HL-60/S4 (cell line): Measurements from ENCODE around the gene RAPH1.
"Not testable (repeated sequence)": the region's sequence is repeated elsewhere in the genome, so short reads cannot be mapped to it uniquely, and the experiment has no call there.

Experiments
- in situ Hi-C: fragments of 300-500 bp; cut with MboI; formaldehyde crosslinking; loops from 2 replicates; pipeline ENCODE4 v1.14.3; 2022; ENCODE audit warnings: low sequenced_read_pairs

Gene RAPH1

DNA sequence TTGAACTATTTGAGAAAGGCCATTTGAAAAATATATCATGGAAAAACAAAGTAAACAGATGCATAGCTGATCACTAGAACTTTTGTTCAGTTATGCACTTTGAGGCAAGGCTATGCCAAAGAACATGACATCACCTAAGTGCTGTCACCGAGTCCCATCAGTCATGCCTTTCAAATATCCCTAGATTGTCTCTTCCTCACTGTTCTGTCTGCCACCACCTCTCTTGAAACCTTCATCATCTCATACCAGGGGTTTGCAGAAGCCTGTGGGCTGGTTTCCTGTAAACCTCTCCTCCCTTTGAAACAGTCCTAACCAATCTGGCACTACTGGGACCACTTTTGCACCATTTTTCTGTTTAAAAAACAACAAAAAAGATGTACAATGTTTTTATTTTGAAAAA, 12.3 kb upstream of the RAPH1 start:
- in situ Hi-C loops = no loop called here

DNA sequence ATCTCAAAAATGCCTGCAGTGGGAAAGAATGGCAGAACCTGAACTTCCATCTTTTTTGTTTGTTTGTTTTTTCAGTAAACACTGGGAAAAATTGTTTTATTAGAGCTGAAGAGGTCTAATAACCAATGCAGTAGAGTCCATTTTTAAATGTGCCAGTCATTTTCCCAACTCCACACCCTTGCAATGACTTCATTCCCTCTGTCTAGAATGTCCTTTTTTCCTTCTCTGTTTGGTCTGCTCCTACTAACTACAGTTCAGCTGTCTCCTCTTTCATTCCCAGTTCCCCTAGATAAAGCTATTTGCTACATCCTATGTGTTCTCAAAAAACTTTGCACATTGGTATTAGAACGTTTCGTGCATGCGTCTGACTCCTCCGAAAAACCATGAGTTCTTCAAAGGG, 9.3 kb upstream of the RAPH1 start:
- in situ Hi-C loops = no loop called here

DNA sequence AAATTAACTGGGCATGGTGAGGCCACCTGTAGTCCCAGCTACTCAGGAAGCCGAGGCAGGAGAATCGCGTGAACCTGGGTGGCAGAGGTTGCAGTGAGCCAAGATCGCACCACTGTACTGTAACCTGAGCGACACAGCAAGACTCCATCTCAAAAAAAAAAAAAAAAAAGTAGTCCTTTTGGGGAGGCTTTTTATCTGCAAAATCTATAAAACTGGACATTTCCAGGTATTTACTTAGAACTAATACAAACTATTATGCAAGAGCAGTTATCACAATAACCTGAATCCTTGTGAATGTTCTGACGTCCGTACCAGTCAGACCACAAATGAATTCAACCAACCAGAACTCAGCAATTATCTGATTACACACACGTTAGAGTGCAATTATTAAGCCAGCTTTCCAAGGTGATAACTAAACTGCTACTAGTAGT, 8.8 kb upstream of the RAPH1 start:
- in situ Hi-C loops = no loop called here

DNA sequence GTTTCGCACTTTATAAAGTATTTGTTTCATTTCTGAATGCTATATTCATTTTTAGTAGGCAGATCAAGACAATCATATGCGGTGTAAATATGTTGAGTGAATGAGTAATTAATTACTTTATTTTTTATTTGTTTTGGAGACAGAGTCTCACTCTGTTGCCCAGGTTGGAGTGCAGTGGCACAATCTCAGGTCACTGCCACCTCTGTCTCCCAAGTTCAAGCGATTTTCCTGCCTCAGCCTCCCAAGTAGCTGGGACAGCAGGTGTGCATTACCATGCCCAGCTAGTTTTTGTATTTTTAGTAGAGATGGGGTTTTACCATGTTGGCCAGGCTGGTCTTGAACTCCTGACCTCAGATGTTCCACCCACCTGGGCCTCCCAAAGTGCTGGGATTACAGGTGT, 5.5 kb upstream of the RAPH1 start:
- in situ Hi-C loops = not testable (repeated sequence)

DNA sequence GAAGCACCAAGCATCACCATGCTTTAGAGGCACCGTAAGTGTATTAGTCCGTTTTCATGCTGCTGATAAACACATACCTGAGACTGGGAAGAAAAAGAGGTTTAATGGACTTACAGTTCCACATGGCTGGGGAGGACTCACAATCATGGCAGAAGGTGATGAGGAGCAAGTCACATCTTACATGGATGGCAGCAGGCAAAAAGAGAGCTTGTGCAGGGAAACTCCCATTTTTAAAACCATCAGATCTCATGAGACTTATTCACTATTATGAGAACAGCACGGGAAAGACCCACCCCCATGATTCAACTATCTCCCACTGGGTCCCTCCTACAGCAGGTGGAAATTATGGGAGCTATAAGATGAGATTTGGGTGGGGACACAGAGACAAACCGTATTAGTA, 3.1 kb upstream of the RAPH1 start:
- in situ Hi-C loops = not testable (repeated sequence)

DNA sequence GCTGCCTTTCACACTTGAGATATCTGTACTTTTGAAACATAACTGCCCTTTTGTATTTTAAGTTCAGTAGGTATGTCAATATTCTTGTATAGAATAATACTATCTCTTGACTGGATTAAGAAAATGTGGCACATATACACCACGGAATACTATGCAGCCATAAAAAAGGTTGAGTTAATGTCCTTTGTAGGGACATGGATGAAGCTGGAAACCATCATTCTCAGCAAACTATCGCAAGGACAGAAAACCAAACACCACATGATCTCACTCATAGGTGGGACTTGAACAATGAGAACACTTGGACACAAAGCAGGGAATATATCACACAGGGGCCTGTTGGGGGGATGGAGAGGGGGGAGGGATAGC, 1.5 kb upstream of the RAPH1 start:
- in situ Hi-C loops = not testable (repeated sequence)

DNA sequence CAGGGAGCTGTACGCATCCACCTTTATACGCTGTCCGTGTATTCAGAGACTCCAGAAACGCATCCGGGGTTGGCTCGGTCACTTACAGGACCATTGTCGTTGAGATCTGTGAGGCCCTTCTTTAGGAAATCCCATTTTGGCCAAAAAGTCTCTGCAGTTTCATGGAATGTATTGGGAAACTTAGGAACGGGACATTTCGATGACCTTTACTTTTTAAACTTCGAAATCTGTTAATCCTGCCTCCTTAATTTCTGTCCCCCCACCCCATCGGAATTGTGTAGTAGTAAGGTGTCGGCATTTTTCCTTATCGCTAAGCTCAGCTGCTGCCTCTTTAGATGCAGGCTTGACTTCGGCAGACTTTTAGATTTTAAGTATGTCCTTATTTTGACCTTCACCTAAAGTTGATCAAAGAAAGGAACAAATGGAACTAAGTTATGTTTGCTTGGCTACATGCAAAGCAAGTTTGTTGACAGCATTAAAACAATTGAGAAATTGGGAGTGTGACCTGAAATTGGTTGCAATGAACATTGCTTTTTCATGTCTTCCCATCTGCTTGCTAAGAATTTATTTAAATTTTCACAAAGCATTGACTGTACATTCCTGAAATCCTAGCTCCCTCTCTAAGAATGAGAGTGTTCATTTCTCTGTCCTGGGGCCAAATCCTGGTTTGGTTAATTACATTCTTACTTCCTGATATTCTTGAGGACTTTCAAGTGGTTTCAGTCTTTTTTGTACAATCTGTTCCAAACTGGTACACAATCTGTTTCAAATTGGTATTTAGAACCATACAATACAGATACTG, 884 bp upstream of the RAPH1 start:
- in situ Hi-C loops = no loop called here

DNA sequence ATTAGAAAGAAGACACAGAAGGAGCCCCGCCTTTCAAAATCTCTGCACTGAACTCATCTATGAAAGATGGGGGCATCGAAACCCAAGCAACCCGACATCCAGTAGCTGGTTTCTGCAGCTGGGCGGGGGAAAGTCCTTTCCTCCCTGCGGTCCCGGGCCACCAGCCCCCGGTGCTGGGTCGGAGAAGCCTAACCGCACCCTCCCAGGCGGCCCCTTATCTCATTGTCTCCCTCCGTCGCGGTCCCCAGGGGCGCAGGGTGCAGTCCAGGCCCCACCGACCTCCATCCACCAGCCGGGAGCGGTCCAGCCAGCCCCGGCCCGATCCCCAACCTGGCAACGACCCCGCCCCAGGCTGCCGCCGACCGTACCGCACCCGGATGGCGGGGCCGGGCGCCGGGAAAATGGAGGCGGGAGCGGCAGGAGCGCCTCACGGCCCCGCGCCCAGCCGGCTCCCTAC, 452 bp downstream of the RAPH1 start:
- in situ Hi-C loops = no loop called here

DNA sequence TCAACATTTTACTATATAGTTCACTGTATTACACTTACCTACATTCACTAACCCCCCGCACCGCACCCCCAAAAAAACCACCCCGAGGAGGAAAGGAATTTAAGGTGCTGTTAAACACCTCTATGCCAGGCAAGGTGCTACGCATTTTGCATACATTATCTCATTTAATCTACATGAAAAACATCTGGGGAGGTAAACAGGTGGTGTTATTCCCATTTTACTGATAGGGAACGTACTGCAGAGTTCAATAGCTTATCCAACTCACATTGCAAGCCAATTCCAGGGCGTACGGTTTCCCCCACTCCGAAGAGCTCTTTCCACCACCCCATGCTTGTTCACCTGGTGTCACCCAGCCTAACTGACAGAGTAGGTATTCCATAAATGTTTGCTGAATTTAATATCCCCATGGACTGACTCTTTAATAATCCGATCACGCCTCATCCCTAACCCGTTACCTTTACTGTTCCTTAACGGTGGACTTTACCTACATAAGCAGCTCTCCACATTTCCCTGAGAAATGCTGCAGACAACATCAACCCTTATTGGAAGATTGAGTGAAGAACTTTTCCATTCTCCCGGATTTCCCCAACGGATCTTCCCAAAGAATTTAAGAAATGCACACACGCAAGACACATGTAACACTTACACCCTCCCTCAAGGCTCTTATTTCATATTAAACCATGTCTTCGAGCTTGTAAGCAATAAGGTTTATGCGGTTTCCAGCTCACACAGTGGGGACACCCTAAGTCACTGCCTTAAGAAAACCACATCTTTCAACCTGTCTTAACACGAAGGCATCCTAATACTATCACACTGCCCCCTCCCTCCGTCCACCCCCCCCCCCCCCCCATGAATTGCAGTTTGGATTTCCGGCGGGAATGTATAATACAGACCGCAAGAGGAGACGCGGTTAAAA, 1.2 kb downstream of the RAPH1 start:
- in situ Hi-C loops = no loop called here

DNA sequence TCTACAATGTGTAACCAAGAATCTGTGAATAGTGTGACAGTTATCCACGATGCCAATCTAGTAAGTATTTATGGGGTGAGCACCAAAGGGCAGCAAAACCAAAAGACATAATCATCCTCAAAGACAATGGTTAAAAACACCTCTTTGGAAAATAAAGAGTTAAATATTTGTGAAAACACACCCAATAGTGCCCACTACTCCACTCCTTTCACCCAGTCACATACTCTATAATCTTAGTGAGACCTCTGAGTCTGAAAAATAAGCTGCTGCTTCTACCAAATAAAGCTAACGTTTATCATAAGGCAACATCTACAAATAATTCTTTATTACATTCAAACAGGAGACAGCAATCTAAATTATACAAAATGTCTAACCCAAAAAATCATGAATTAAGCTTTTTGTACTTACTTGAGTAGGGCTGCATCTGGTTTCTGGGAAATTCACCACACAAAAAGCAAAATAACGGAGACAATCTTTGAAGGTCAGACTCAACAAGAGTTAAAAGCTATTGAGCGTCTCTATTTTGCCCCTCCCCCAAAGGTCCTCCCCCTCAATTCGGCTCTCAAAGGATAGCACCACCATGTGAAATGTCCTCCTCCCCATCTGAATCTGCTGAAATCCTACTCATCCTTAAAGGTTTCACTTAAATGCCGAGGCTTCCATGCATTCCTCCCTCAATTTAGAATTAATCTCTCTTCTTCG, 2.0 kb downstream of the RAPH1 start:
- in situ Hi-C loops = no loop called here

DNA sequence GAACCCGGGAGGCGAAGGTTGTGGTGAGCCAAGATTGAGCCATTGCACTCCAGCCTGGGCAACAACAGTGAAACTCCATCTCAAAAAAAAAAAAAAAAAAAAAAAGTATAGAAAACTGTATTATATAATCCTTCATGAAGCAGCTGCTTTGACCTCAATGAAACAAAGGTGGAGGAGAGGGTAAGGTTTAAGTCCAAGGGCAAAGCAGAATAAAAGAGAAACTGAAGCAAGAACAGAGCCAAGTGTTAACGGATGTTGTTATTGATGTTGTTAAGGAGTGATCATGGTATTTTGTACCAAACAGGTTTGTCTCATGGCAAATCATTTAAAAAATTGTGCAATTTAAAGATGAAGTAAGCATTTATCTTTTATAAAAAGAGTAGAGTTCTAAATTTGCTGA, 7.4 kb downstream of the RAPH1 start:
- in situ Hi-C loops = no loop called here

DNA sequence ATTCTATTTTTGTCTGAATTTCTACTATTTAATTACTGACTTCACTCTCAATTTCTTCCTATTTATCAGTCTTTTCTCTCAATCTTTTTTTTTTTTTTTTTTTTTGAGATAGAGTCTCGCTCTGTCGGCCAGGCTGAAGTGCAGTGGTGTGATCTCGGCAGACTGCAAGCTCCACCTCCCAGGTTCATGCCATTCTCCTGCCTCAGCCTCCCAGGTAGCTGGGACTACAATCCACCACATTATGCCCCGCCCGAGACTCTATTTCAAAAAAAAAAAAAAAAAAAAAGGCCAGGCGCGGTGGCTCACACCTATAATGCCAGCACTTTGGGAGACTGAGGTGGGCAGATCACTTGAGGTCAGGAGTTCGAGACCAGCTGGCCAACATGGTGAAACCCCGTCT, 21.8 kb downstream of the RAPH1 start:
- in situ Hi-C loops = not testable (repeated sequence)

DNA sequence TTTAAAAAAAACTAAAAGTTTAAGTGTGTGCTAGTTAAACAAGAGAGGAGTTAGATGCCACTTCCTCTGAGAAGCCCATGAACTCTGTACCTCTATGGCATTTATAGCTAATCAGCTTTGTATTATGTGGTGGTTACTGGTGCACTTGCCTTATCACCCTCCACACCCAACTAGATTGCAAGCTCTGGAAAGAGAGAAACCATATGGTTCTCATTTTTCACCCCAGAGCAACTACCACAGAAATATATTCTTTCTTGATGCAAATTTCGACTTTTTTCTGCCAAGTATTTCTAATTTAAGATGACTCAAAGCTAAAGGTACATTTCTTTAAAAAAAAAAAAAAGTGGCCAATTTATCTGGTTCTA, 24.2 kb downstream of the RAPH1 start:
- in situ Hi-C loops = no loop called here

DNA sequence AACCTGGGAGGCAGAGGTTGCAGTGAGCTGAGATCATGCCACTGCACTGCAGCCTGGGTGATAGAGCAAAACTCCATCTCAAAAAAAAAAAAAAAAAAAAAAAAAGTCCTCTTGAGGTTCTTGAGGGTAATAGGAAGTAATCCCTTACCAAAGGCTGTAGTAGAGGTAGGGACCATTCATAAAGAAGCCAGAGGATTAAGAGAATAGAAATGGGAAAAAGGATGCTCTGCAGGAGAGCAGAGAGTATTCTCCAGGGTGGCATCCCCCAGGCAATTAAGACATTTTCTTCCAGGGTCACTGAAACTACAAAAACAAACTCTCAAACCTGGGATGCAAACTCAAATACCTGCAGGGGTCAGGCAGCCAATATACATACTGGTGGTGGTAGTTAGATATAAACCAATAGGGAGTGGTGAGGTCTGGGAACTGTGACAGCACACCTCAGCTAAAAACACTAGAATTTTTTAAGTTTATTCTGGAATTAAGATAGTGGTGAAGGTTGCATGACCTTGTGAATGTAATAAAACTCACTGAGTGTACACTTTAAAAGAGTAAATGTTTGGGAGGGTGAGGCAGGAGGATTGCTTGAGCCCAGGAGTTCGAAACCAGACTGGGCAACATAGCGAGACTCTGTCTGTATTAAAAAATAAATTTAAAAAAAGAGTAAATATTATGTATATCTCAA, 24.7 kb downstream of the RAPH1 start:
- in situ Hi-C loops = no loop called here

DNA sequence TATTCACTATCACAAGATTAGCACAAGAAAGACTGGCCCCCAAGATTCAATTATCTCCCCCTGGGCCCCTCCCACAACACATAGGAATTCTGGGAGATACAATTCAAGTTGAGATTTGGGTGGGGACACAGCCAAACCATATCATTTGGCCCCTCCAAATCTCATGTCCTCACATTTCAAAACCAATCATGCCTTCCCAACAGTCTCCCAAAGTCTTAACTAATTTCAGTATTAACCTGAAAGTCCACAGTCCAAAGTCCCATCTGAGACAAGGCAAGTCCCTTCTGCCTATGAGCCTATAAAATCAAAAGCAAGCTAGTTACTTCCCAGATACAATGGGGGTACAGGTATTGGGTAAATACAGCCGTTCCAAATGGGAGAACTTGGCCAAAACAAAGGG, 31.6 kb downstream of the RAPH1 start:
- in situ Hi-C loops = not testable (repeated sequence)

DNA sequence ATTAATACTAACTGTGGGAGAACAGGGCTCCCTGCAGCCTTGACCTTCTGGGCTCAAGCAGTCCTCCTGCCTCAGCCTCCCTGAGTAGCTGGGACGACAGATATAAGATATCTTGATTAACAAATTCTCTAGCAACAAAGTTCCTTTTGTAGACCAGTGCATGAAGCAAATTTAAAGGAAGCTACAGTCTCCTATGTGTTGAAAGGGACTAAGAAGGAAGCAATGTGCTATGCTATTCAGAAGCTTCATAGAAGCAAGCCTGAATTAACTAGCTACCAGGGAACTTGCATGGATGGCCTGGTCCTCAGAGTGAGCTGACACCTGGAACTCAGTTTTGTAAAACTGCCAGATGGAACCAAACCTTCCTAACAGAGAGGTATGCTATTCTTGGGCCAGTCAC, 33.2 kb downstream of the RAPH1 start:
- in situ Hi-C loops = no loop called here

DNA sequence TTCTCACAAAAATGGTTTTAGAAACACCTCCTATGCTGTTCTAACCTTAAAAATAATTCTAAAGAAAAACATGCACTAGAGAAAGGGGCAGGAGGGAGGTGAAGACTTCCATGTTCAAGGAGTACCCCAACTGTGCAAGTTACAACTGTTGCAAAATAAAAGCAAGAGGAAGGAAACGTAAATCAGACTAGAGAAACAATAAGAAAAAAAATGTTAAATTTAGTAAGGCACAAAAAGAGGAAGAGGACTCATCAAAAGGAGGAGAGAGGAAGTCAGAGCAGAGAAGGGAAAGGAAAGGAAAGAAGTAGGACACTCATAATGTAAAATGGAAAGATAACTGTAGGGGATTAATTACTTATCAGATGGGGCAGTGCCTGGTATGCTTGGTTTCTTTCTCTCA, 34.1 kb downstream of the RAPH1 start:
- in situ Hi-C loops = no loop called here

DNA sequence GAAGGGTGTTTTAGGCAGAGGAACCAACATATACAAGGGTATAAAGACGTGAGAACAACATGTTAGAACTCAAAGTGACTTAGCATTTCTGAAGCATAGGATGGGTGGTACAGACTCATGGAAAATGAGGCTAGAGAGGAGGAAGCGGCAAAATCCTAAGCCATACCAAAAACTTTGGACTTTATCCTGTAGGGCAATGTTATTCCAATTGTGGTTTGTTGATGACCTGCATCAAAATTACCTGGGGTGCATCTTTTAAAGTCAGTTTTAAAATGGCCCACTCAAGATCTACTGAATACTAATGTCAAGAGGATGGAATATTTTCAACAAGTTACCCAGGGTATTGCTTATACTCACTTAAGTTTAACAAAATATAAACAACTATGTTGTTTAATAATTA, 34.8 kb downstream of the RAPH1 start:
- in situ Hi-C loops = no loop called here

DNA sequence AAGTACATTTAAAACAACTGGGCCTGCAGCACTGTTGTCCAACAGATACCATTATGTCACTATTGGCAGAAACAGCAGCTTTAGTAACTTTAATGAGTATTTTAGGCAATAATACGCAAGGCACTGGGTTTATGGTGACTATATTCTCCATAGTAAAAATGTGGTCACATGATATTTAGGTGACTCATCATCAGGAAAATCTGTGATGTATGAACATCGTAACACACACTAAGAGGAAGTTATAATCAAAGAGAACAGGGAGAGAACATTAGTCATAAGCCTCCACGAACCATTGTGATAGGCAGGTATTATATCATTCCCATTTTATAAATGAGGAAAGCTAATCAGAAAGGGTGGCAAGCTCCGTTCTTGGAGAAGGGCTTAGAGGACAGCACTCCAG, 36.9 kb downstream of the RAPH1 start:
- in situ Hi-C loops = loop anchor here (25.0 kb wide), 1 partner anchor 314 kb away; no protein-coding TSS in a partner anchor

DNA sequence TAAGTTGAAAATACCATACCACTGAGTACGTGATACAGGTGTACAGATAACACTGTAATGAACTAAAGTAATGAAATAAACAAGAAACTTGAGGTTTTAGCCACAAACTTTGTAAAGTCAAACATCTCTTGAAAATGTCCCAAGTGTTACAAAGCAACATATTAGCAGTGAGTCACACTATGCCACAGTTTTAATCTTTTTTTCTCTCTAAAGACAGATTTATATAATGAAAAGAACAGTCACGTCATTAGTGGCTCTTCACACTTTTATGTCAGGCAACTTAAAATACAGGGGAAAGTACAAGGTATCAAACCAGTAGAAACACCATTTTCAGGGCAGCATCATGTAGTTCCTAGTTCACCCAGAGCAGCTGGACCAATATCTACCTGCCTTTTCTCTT, 42.1 kb downstream of the RAPH1 start:
- in situ Hi-C loops = loop anchor here (25.0 kb wide), 1 partner anchor 319 kb away; no protein-coding TSS in a partner anchor

DNA sequence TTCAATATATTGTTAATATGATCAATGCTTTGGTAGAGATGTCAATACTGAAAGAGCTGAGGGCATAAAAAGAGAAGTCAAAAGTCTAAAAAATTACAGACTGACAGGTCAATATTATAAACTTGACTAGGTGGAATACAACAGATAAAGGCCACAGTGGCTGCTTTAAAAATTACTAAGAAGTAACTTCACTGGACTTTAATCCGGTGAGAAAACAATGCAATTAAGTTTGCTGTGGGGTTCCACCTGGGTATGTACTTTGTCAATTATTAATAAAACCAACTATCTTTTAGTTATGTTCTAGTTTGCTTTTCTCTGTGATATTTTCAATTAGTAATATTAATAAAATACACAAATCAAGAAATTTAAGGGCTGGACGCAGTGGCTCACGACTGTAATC, 44.7 kb downstream of the RAPH1 start:
- in situ Hi-C loops = loop anchor here (25.0 kb wide), 1 partner anchor 322 kb away; no protein-coding TSS in a partner anchor
